ENCODE data around the gene PLD4.

The PLD4 gene

DNA sequence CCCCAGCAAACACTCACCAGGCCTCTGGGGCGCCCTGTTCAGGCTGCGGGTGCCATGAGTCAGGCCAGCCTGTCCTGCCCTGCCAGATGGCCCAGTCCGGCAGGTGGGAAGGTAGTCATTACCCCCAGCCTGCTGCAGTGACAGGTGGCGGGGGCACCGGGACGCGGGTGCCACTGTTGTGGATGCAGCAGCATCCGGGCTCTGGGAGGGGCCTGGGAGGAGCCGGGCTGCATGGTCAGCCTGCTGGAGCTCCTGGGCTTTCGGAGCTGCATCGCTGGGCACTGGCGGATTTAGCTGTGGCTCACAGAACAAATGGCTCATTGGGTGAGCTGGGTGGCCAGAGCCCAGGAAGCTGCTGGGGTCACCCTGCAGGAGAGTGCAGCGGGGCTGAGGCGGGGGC, 46.1 kb upstream of the PLD4 start:
- CTCF ChIA-PET = interaction anchor here (0.9 kb wide), 1 partner anchor 18 kb away, joined by 3 read pairs; no protein-coding TSS in a partner anchor
- DNase-seq (ENCODE audit: extremely low spot score) = no peak
- no peak for TF ChIP-seq CTCF (IDR thresholded peaks at IDR 0.05; ENCODE audit: control extremely low read depth, extremely low read depth, low read depth, missing control alignments)
- POLR2A ChIA-PET = interaction anchor here (0.5 kb wide), 1 partner anchor 422 kb away, joined by 3 read pairs; the partner anchor contains the start of gene BRF1

DNA sequence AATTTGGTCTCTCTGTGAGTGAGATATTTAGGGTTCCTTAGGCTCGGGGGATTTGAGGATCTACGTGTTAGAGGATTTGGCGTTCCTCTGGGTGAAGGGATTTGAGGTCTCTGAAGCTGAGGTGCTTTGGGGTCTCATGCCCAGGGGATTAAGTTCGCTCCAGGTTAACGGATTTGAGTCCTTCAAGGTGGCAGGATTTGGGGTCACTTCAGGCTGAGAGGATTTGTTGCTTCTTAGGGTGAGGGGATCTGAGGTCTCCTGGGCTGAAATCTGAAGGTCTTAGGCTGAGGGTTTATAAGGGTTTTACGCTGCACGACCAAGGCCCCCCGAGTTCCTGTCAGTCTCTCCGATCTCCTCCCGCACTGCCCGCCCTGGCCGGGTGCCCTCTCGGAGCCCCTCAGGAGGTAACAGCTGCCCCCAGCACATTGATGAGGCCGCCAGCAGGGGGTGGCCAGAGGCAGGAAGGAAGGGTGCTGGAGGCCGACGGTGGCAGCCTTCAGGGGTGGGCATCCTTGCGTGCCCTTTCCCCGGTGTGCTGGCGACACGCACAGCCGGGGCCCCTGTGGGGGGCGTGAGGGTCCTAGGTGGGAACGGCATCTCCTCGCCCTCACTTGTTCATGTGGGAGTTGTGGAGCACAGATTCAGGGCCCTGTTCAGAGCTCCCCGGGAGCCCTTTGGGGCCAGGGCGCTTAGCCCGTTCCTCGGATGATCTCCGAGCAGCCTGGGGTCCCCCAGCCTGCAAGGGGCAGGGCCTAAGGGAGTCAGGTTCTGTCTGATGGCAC, 45.3 kb upstream of the PLD4 start:
- no peak for TF ChIP-seq CTCF (IDR thresholded peaks at IDR 0.05; ENCODE audit: control extremely low read depth, extremely low read depth, low read depth, missing control alignments)
- CTCF ChIA-PET = interaction anchor here (0.9 to 1.2 kb wide), 2 partner anchors 17 to 111 kb away, joined by 3 read pairs; no protein-coding TSS in a partner anchor
- DNase-seq (ENCODE audit: extremely low spot score) = no peak
- POLR2A ChIA-PET = interaction anchor here (0.5 kb wide), 1 partner anchor 422 kb away, joined by 3 read pairs; the partner anchor contains the start of gene BRF1

GRCh38 chr14:104879983-104880565, 44.6 kb upstream of the PLD4 start:
- ChIA-PET POLR2A (no interaction called here), CTCF (interaction anchor here (1.2 to 1.5 kb wide), 2 partner anchors 16 to 112 kb away, joined by 3 to 4 read pairs; no protein-coding TSS in a partner anchor)
- no peak for TF ChIP-seq CTCF (IDR thresholded peaks at IDR 0.05; ENCODE audit: control extremely low read depth, extremely low read depth, low read depth, missing control alignments)
- no peak for DNase-seq (ENCODE audit: extremely low spot score)

- POLR2A ChIA-PET = no interaction called here
- DNase-seq (ENCODE audit: extremely low spot score) = no peak
- no peak for TF ChIP-seq CTCF (IDR thresholded peaks at IDR 0.05; ENCODE audit: control extremely low read depth, extremely low read depth, low read depth, missing control alignments)
- CTCF ChIA-PET = interaction anchor here (1.5 kb wide), 1 partner anchor 15 kb away, joined by 4 read pairs; no protein-coding TSS in a partner anchor
Observed at GRCh38 chr14:104880584-104881210, 44.0 kb upstream of the PLD4 start.

- ChIA-PET POLR2A (no interaction called here), CTCF (interaction anchor here (1.5 kb wide), 1 partner anchor 15 kb away, joined by 4 read pairs; no protein-coding TSS in a partner anchor)
- TF ChIP-seq CTCF (IDR thresholded peaks at IDR 0.05; ENCODE audit: control extremely low read depth, extremely low read depth, low read depth, missing control alignments) = no peak
- no peak for DNase-seq (ENCODE audit: extremely low spot score)
Observed at GRCh38 chr14:104881369-104881979, 43.2 kb upstream of the PLD4 start.
